HepG2 (cell line): Measurements from ENCODE around the gene CYP4V2.

Experiments
- BHLHE40 ChIP-seq: IDR thresholded peaks from 2 replicates; pipeline ENCODE4 v1.6.1; 2011; ENCODE audit warnings: low read length, improper control_type of control experiment
- MZF1 ChIP-seq: sonication (generic); formaldehyde crosslinking; IDR thresholded peaks from 2 replicates; pipeline ENCODE4 v1.8.1; 2023; ENCODE audit warnings: mild to moderate bottlenecking, missing genetic modification reagents, borderline replicate concordance
- ZNF629 ChIP-seq: sonication (generic); formaldehyde crosslinking; conservative IDR thresholded peaks from 2 replicates; pipeline ENCODE4 v1.5.0; 2020; ENCODE audit warnings: missing genetic modification reagents
- TF ChIP-seq, protein P1 (sequence below): sonication (generic); formaldehyde crosslinking; IDR thresholded peaks from 2 replicates; pipeline ENCODE4 v1.5.0; 2020; ENCODE audit warnings: mild to moderate bottlenecking, missing genetic modification reagents, moderate library complexity
- TF ChIP-seq, protein P2 (sequence below): sonication (generic); formaldehyde crosslinking; IDR thresholded peaks from 2 replicates; pipeline ENCODE4 v1.4.0; 2020; ENCODE audit warnings: missing genetic modification reagents
- TF ChIP-seq, protein P3 (sequence below): sonication (generic); formaldehyde crosslinking; IDR thresholded peaks from 2 replicates; pipeline ENCODE4 v1.5.1; 2020; ENCODE audit warnings: mild to moderate bottlenecking, missing genetic modification reagents, moderate library complexity

DNA sequence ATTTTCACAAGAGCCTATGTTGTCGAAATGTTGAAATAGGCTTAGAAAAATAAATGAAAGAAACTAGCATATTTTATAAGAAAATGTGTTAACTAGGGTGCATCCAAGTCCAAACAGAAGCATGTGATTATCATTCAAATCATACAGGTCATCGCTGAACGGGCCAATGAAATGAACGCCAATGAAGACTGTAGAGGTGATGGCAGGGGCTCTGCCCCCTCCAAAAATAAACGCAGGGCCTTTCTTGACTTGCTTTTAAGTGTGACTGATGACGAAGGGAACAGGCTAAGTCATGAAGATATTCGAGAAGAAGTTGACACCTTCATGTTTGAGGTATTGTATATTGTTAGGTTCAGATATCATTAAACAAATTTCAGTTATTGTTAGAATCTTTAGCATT lies 9.6 kb downstream of the CYP4V2 start:
- TF ChIP-seq, protein P1, sequence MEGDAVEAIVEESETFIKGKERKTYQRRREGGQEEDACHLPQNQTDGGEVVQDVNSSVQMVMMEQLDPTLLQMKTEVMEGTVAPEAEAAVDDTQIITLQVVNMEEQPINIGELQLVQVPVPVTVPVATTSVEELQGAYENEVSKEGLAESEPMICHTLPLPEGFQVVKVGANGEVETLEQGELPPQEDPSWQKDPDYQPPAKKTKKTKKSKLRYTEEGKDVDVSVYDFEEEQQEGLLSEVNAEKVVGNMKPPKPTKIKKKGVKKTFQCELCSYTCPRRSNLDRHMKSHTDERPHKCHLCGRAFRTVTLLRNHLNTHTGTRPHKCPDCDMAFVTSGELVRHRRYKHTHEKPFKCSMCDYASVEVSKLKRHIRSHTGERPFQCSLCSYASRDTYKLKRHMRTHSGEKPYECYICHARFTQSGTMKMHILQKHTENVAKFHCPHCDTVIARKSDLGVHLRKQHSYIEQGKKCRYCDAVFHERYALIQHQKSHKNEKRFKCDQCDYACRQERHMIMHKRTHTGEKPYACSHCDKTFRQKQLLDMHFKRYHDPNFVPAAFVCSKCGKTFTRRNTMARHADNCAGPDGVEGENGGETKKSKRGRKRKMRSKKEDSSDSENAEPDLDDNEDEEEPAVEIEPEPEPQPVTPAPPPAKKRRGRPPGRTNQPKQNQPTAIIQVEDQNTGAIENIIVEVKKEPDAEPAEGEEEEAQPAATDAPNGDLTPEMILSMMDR (CRISPR knock-in tag), result no peak
- TF ChIP-seq ZNF629, result no peak
- TF ChIP-seq, protein P2, sequence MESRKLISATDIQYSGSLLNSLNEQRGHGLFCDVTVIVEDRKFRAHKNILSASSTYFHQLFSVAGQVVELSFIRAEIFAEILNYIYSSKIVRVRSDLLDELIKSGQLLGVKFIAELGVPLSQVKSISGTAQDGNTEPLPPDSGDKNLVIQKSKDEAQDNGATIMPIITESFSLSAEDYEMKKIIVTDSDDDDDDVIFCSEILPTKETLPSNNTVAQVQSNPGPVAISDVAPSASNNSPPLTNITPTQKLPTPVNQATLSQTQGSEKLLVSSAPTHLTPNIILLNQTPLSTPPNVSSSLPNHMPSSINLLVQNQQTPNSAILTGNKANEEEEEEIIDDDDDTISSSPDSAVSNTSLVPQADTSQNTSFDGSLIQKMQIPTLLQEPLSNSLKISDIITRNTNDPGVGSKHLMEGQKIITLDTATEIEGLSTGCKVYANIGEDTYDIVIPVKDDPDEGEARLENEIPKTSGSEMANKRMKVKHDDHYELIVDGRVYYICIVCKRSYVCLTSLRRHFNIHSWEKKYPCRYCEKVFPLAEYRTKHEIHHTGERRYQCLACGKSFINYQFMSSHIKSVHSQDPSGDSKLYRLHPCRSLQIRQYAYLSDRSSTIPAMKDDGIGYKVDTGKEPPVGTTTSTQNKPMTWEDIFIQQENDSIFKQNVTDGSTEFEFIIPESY (CRISPR knock-in tag), result no peak
- no peak for TF ChIP-seq MZF1
- TF ChIP-seq, protein P3, sequence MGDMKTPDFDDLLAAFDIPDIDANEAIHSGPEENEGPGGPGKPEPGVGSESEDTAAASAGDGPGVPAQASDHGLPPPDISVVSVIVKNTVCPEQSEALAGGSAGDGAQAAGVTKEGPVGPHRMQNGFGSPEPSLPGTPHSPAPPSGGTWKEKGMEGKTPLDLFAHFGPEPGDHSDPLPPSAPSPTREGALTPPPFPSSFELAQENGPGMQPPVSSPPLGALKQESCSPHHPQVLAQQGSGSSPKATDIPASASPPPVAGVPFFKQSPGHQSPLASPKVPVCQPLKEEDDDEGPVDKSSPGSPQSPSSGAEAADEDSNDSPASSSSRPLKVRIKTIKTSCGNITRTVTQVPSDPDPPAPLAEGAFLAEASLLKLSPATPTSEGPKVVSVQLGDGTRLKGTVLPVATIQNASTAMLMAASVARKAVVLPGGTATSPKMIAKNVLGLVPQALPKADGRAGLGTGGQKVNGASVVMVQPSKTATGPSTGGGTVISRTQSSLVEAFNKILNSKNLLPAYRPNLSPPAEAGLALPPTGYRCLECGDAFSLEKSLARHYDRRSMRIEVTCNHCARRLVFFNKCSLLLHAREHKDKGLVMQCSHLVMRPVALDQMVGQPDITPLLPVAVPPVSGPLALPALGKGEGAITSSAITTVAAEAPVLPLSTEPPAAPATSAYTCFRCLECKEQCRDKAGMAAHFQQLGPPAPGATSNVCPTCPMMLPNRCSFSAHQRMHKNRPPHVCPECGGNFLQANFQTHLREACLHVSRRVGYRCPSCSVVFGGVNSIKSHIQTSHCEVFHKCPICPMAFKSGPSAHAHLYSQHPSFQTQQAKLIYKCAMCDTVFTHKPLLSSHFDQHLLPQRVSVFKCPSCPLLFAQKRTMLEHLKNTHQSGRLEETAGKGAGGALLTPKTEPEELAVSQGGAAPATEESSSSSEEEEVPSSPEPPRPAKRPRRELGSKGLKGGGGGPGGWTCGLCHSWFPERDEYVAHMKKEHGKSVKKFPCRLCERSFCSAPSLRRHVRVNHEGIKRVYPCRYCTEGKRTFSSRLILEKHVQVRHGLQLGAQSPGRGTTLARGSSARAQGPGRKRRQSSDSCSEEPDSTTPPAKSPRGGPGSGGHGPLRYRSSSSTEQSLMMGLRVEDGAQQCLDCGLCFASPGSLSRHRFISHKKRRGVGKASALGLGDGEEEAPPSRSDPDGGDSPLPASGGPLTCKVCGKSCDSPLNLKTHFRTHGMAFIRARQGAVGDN, result no peak
- TF ChIP-seq BHLHE40, result no peak
